PFSK-1 (cell line): ENCODE results near the gene SH3YL1. TPM values are rescaled to one million over a fixed set of nuclear protein-coding genes. Genes with fewer than 3 reads are reported as not detected.

Source experiments
- FOXP2 ChIP-seq: optimal IDR thresholded peaks from 2 replicates; pipeline ENCODE3; 2011; ENCODE audit warnings: borderline replicate concordance, control low read depth, inconsistent platforms; ENCODE audit not compliant: insufficient read depth; ENCODE audit errors: extremely low read length, extremely low read depth
- POLR2AphosphoS5 ChIP-seq: IDR thresholded peaks from 2 replicates; pipeline ENCODE4 v1.6.1; 2012; ENCODE audit warnings: low read depth, mild to moderate bottlenecking, control low read depth, low read length, moderate library complexity
- REST ChIP-seq, 2 experiments: IDR thresholded peaks; 2 replicates each; pipeline versions ENCODE4 v1.6.1 to v1.8.0; 2011 to 2012; ENCODE audit warnings: low read depth in 2 of 2, low read length in 2 of 2, control low read depth in 1 of 2, inconsistent platforms in 1 of 2, mild to moderate bottlenecking in 1 of 2, moderate library complexity in 1 of 2; ENCODE audit not compliant: insufficient read depth in 1 of 2
- SIN3A ChIP-seq: IDR thresholded peaks from 2 replicates; pipeline ENCODE4 v1.6.1; 2012; ENCODE audit warnings: mild to moderate bottlenecking, low read length, moderate library complexity, borderline replicate concordance; ENCODE audit not compliant: insufficient read depth
- TAF1 ChIP-seq: IDR thresholded peaks from 2 replicates; pipeline ENCODE4 v1.6.1; 2012; ENCODE audit warnings: low read length, control low read depth, borderline replicate concordance; ENCODE audit not compliant: insufficient read depth
- polyA plus RNA-seq: library from polyadenylated mRNA; unstranded; fragments of >200 nt; gene quantifications from one replicate; pipeline ENCODE4 v1.2.1, GENCODE V29; 2012; ENCODE audit warnings: low read depth, missing spikeins; ENCODE audit not compliant: insufficient read length

SH3YL1 gene, protein sequence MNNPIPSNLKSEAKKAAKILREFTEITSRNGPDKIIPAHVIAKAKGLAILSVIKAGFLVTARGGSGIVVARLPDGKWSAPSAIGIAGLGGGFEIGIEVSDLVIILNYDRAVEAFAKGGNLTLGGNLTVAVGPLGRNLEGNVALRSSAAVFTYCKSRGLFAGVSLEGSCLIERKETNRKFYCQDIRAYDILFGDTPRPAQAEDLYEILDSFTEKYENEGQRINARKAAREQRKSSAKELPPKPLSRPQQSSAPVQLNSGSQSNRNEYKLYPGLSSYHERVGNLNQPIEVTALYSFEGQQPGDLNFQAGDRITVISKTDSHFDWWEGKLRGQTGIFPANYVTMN
- 12.0 TPM for polyA plus RNA-seq

DNA sequence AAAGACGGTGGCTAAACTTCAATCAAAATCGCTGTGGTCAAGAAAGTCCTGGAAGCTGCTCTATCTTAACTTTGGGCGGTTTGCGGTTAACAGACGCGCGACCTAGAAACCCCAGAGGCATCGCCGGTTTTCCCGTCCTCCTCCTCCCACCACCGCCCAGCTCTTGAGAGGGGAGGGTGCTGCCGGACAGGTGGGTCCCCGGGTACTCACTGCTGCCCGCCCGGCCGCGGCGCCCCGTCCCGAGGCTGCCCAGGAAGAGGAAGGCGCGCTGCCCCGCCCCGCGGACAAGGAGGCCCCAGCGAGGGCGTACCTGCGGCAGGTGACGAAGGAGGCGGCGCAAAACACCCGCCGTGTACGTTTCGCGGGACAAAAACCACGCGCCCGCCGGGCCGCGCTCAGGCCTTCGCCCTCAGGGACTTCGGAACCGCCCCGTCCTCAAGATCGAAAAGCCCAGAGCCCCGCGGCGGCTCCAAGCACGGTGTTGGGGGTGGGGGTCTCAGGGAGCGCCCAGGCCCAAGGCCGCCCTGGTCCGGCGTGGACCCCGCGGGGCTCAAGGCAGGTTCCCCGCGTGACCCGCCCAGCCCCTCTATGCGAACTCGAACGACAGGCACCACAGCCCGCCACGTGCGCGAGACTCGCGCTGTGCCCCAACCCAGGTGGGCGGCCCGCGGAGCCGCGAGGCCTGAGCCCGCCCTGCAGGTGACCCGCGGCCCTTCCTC is at the start of gene SH3YL1:
SH3YL1 (minus strand) TSS at position 259 of the 719 bp plus-strand sequence; CDS start at position 211, 48 bp downstream.
- TF ChIP-seq FOXP2: no peak
- no peak for TF ChIP-seq SIN3A
- TF ChIP-seq POLR2AphosphoS5: no peak
- no peak for TF ChIP-seq REST (IDR thresholded peaks at IDR 0.05; ENCODE audit: insufficient read depth in 1 of 2, low read depth in 2 of 2, low read length in 2 of 2)
- no peak for TF ChIP-seq TAF1

- TF ChIP-seq REST (IDR thresholded peaks at IDR 0.05; ENCODE audit: insufficient read depth in 1 of 2, low read depth in 2 of 2, low read length in 2 of 2) (no peak), FOXP2 (no peak), SIN3A (no peak), TAF1 (no peak), POLR2AphosphoS5 (no peak)
These were observed 47.2 kb upstream of the SH3YL1 start for GRCh38 chr2:310994-311393.

DNA sequence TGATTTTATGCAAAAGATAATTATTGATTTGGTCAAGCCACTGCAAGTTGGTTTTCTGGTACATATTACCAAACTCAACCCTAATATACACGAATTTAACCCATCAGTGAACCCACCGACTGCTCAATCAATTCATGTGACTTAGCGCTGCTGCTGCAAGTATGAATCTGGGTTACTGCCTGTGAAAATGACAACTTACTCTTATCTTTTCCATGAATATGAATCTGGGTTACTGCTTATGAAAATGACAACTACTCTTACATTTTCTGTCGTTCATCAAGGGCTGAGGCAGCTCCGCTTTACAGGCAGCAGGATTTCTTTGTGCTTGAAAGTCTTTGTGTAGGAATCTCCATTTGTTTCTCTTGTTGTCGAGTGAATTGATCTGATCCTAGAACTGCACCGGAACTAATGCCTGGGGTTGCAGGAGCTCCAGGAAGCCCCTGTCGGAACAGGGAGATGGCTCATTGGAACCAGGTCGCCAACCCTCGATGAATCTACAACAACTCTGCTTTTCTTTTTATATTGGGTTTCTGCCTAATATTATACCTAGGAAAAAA is 46.2 kb upstream of the SH3YL1 start:
- TF ChIP-seq FOXP2 (no peak), REST (IDR thresholded peaks at IDR 0.05; ENCODE audit: insufficient read depth in 1 of 2, low read depth in 2 of 2, low read length in 2 of 2) (no peak), SIN3A (no peak), TAF1 (no peak)

DNA sequence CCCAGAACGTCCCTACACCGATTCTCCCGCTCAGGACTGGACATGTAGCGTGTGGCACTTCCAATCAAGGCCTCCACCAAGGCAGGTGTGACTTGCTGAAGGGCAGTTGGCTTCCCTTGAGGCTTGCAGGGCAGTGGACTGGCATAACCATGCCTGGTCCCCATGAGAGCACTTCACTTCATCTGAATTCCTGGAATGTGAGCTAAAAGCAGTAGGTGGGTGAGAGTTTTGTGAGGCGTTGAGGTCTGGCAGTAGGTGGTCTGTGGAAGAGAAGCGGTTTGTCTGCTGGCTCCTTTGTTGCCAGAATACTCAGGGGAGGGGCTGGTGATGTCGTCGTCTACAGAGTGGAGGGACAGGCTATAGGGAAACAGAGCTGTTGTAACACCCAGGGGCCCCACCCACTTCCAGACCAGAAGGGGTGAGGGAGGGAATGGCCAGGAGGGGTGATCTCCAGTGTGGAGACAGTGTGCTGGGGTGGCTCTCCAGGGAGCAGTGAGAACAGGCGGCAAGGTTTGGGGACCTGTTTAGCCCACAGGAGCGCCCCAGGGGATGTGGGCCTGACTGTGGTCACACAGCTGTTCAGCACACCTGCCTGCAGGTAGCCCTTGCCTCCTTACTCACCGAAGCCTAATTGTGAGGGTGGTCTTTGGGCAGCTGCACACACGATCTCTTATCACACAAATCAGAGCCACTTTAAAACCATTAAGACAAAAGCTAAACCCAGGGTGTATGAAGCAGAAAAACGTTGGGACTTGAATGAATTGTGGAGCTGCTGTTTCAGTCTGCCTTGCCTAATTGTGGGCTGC is 45.5 kb upstream of the SH3YL1 start:
- TF ChIP-seq POLR2AphosphoS5 (no peak), REST (IDR thresholded peaks at IDR 0.05; ENCODE audit: insufficient read depth in 1 of 2, low read depth in 2 of 2, low read length in 2 of 2) (no peak), TAF1 (no peak), FOXP2 (no peak), SIN3A (no peak)
